GM23338 (cell line): ENCODE measurements around the gene TMEM45A. TPM values are rescaled to one million over a fixed set of nuclear protein-coding genes. Genes with fewer than 3 reads are reported as not detected.
"Not testable (repeated sequence)": the region's sequence is repeated elsewhere in the genome, so short reads cannot be mapped to it uniquely, and the experiment has no call there.

Source experiments
- ATAC-seq: fragments of 200-7000 bp; cut with Tn5 transposase; 3 replicates; pipeline ENCODE4 v1.9.1; 2020
- DNase-seq: peaks from one replicate; pipeline ENCODE4 v3.0.0-alpha.2; 2015; ENCODE audit warnings: low spot score
- H2AFZ ChIP-seq: fragments of 200-600 bp; sonication (generic); 2 replicates; pipeline ENCODE4 v1.8.0; 2016; ENCODE audit warnings: antibody characterized with exemption, mild to moderate bottlenecking, moderate library complexity
- H3F3A ChIP-seq: fragments of 200-600 bp; sonication (generic); replicated peaks from 2 replicates; pipeline ENCODE4 v1.8.0; 2017; ENCODE audit warnings: antibody characterized with exemption, mixed run types, low read depth
- H3K27ac ChIP-seq: fragments of 200-600 bp; sonication (generic); 2 replicates; pipeline ENCODE4 v1.6.1; 2016; ENCODE audit warnings: low read depth
- H3K27me3 ChIP-seq: fragments of 200-600 bp; sonication (generic); 2 replicates; pipeline ENCODE4 v1.8.0; 2016; ENCODE audit warnings: mild to moderate bottlenecking, mixed run types, moderate library complexity; ENCODE audit not compliant: insufficient read depth
- H3K36me3 ChIP-seq: fragments of 200-600 bp; sonication (generic); 2 replicates; pipeline ENCODE4 v1.8.0; 2016; ENCODE audit warnings: mild to moderate bottlenecking; ENCODE audit not compliant: insufficient read depth
- H3K4me1 ChIP-seq: fragments of 200-600 bp; sonication (generic); 2 replicates; pipeline ENCODE4 v1.8.0; 2016; ENCODE audit warnings: mild to moderate bottlenecking, moderate library complexity; ENCODE audit not compliant: insufficient read depth
- H3K4me2 ChIP-seq: fragments of 200-600 bp; sonication (generic); 2 replicates; pipeline ENCODE4 v1.7.1; 2017; ENCODE audit warnings: mixed run types
- H3K4me3 ChIP-seq: fragments of 200-600 bp; sonication (generic); 2 replicates; pipeline ENCODE4 v1.6.1; 2016; ENCODE audit warnings: mixed run types
- H3K79me2 ChIP-seq: fragments of 200-600 bp; sonication (generic); replicated peaks from 2 replicates; pipeline ENCODE4 v1.8.0; 2017; ENCODE audit warnings: mild to moderate bottlenecking; ENCODE audit not compliant: insufficient read depth
- H3K9me2 ChIP-seq: fragments of 200-600 bp; sonication (generic); 2 replicates; pipeline ENCODE4 v1.8.0; 2017; ENCODE audit not compliant: insufficient read depth
- H4K20me1 ChIP-seq: fragments of 200-600 bp; sonication (generic); replicated peaks from 2 replicates; pipeline ENCODE4 v1.8.0; 2017; ENCODE audit warnings: mild to moderate bottlenecking; ENCODE audit not compliant: insufficient read depth
- H3K27ac Mint-ChIP-seq: 2 replicates; pipeline ENCODE4 v1.8.0; 2020; ENCODE audit warnings: inconsistent platforms, mild to moderate bottlenecking, moderate library complexity, mixed read lengths
- H3K27me3 Mint-ChIP-seq: 3 replicates; pipeline ENCODE4 v1.8.0; 2022; ENCODE audit warnings: low read depth, mild to moderate bottlenecking, moderate library complexity, mixed read lengths, inconsistent platforms; ENCODE audit not compliant: insufficient read depth, poor library complexity
- H3K36me3 Mint-ChIP-seq: 3 replicates; pipeline ENCODE4 v1.8.0; 2021; ENCODE audit warnings: low read depth, mild to moderate bottlenecking, inconsistent platforms, moderate library complexity, mixed read lengths
- H3K4me1 Mint-ChIP-seq: 3 replicates; pipeline ENCODE4 v1.8.0; 2020; ENCODE audit warnings: mild to moderate bottlenecking, inconsistent platforms, mixed read lengths
- H3K4me3 Mint-ChIP-seq: 3 replicates; pipeline ENCODE4 v1.8.0; 2021; ENCODE audit warnings: moderate library complexity, mild to moderate bottlenecking, inconsistent platforms, mixed read lengths
- H3K9me3 Mint-ChIP-seq: 3 replicates; pipeline ENCODE4 v1.8.0; 2020; ENCODE audit warnings: moderate library complexity, mild to moderate bottlenecking, inconsistent platforms, mixed read lengths
- CREB1 ChIP-seq: fragments of 250-450 bp; sonication (Bioruptor Pico); IDR thresholded peaks from 2 replicates; pipeline ENCODE4 v1.5.0; 2020; ENCODE audit warnings: low read depth, mild to moderate bottlenecking, moderate library complexity
- CTCF ChIP-seq, 2 experiments: fragments of 200-600 bp in 1 of 2; sonication (generic) in 1 of 2; conservative IDR thresholded peaks; 2 replicates each; pipeline versions ENCODE4 v1.5.1 to v1.6.1; 2016 to 2017; ENCODE audit warnings: antibody characterized with exemption in 2 of 2, low read depth in 2 of 2, mild to moderate bottlenecking in 2 of 2, moderate library complexity in 1 of 2
- ZNF114 ChIP-seq: fragments of 250-450 bp; sonication (Bioruptor Pico); IDR thresholded peaks from 2 replicates; pipeline ENCODE4 v1.5.0; 2020; ENCODE audit warnings: mild to moderate bottlenecking, moderate library complexity
- ZNF331 ChIP-seq: fragments of 250-450 bp; sonication (Bioruptor Pico); IDR thresholded peaks from 2 replicates; pipeline ENCODE4 v1.5.0; 2020; ENCODE audit warnings: low read depth, mild to moderate bottlenecking, moderate library complexity
- polyA plus RNA-seq: library from polyadenylated mRNA; unstranded; fragments of >200 nt; fragmentation: Nextera tagmentation; extraction: Ambion mirVana; gene quantifications from 2 replicates; pipeline ENCODE4 v1.2.1, GENCODE V29; 2016
- total RNA-seq: library from RNA; depleted of rRNA; stranded (reverse); fragments of >200 nt; shearing (Covaris generic); gene quantifications from 2 replicates; pipeline ENCODE4 v1.2.3, GENCODE V29; 2014
- TF ChIP-seq, protein P1 (sequence below): fragments of 250-450 bp; sonication (Bioruptor Pico); IDR thresholded peaks from 2 replicates; pipeline ENCODE4 v1.5.0; 2020; ENCODE audit warnings: mild to moderate bottlenecking, moderate library complexity

The TMEM45A gene
- total and polyA plus RNA-seq, 2 experiments from 2014 or later, result 6.5 to 12.7 TPM

DNA sequence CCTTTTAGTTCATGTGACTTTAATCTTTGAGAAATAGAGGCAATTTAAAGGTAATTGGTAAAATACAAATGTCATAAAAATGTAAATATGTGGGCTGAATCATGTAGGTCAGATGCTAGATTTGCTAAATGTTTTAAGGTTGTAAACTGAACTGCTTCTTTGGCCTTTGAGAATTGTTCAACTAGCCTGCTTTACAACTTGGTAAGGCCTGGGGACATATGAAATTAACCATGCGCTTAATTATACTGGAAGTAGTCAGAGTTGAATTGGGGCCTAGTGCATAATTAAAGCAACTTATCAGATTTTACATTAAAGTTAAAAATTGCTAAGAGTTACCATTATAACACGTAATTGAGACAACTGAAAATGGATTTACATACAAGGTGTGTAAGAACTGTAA is 21.0 kb upstream of the TMEM45A start (continued):
- TF ChIP-seq, protein P1, sequence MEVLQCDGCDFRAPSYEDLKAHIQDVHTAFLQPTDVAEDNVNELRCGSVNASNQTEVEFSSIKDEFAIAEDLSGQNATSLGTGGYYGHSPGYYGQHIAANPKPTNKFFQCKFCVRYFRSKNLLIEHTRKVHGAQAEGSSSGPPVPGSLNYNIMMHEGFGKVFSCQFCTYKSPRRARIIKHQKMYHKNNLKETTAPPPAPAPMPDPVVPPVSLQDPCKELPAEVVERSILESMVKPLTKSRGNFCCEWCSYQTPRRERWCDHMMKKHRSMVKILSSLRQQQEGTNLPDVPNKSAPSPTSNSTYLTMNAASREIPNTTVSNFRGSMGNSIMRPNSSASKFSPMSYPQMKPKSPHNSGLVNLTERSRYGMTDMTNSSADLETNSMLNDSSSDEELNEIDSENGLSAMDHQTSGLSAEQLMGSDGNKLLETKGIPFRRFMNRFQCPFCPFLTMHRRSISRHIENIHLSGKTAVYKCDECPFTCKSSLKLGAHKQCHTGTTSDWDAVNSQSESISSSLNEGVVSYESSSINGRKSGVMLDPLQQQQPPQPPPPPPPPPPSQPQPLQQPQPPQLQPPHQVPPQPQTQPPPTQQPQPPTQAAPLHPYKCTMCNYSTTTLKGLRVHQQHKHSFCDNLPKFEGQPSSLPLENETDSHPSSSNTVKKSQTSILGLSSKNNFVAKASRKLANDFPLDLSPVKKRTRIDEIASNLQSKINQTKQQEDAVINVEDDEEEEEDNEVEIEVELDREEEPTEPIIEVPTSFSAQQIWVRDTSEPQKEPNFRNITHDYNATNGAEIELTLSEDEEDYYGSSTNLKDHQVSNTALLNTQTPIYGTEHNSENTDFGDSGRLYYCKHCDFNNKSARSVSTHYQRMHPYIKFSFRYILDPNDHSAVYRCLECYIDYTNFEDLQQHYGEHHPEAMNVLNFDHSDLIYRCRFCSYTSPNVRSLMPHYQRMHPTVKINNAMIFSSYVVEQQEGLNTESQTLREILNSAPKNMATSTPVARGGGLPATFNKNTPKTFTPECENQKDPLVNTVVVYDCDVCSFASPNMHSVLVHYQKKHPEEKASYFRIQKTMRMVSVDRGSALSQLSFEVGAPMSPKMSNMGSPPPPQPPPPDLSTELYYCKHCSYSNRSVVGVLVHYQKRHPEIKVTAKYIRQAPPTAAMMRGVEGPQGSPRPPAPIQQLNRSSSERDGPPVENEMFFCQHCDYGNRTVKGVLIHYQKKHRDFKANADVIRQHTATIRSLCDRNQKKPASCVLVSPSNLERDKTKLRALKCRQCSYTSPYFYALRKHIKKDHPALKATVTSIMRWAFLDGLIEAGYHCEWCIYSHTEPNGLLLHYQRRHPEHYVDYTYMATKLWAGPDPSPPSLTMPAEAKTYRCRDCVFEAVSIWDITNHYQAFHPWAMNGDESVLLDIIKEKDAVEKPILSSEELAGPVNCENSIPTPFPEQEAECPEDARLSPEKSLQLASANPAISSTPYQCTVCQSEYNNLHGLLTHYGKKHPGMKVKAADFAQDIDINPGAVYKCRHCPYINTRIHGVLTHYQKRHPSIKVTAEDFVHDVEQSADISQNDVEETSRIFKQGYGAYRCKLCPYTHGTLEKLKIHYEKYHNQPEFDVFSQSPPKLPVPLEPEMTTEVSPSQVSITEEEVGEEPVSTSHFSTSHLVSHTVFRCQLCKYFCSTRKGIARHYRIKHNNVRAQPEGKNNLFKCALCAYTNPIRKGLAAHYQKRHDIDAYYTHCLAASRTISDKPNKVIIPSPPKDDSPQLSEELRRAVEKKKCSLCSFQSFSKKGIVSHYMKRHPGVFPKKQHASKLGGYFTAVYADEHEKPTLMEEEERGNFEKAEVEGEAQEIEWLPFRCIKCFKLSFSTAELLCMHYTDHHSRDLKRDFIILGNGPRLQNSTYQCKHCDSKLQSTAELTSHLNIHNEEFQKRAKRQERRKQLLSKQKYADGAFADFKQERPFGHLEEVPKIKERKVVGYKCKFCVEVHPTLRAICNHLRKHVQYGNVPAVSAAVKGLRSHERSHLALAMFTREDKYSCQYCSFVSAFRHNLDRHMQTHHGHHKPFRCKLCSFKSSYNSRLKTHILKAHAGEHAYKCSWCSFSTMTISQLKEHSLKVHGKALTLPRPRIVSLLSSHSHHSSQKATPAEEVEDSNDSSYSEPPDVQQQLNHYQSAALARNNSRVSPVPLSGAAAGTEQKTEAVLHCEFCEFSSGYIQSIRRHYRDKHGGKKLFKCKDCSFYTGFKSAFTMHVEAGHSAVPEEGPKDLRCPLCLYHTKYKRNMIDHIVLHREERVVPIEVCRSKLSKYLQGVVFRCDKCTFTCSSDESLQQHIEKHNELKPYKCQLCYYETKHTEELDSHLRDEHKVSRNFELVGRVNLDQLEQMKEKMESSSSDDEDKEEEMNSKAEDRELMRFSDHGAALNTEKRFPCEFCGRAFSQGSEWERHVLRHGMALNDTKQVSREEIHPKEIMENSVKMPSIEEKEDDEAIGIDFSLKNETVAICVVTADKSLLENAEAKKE (CRISPR knock-in tag), result no peak
- TF ChIP-seq ZNF331 (no peak), CTCF (conservative IDR thresholded peaks at IDR 0.05; ENCODE audit: low read depth in 2 of 2) (no peak), ZNF114 (no peak), CREB1 (CRISPR knock-in tag) (no peak)

GRCh38 chr3:100477851-100478360 is 14.5 kb upstream of the TMEM45A start:
- not testable (repeated sequence) for H3K27ac ChIP-seq, H4K20me1 ChIP-seq, H3K4me3 Mint-ChIP-seq

DNA sequence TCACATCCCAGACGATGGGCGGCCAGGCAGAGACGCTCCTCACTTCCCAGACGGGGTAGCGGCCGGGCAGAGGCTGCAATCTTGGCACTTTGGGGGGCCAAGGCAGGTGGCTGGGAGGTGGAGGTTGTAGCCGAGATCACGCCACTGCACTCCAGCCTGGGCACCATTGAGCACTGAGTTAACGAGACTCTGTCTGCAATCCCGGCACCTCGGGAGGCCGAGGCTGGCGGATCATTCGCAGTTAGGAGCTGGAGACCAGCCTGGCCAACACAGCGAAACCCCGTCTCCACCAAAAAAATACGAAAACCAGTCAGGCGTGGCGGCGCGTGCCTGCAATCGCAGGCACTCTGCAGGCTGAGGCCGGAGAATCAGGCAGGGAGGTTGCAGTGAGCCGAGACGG is 13.9 kb upstream of the TMEM45A start:
- H3K9me2 ChIP-seq, H3K27ac Mint-ChIP-seq, H3K4me1 ChIP-seq, H3K27me3 ChIP-seq, H3K4me1 Mint-ChIP-seq, H3F3A ChIP-seq, H3K4me3 ChIP-seq, H3K27me3 Mint-ChIP-seq, H3K79me2 ChIP-seq, H2AFZ ChIP-seq, H3K36me3 ChIP-seq, H3K4me3 Mint-ChIP-seq, H4K20me1 ChIP-seq, H3K4me2 ChIP-seq, DNase-seq, ATAC-seq, H3K27ac ChIP-seq: not testable (repeated sequence)
- peaks cover 22% of the 10 kb centered on the region for H3K9me3 Mint-ChIP-seq
- peaks cover 14% of the 10 kb centered on the region for H3K36me3 Mint-ChIP-seq

More at GRCh38 chr3:100477851-100478360, 14.5 kb upstream of the TMEM45A start:
- not testable (repeated sequence) for H3K4me1 Mint-ChIP-seq, H3K27me3 Mint-ChIP-seq, H2AFZ ChIP-seq, H3F3A ChIP-seq, H3K27ac Mint-ChIP-seq, H3K4me1 ChIP-seq, H3K27me3 ChIP-seq, H3K4me2 ChIP-seq, ATAC-seq, H3K79me2 ChIP-seq, H3K36me3 ChIP-seq, DNase-seq, H3K4me3 ChIP-seq, H3K9me2 ChIP-seq
- H3K9me3 Mint-ChIP-seq, result peaks cover 22% of the 10 kb centered on the region
- peaks cover 14% of the 10 kb centered on the region for H3K36me3 Mint-ChIP-seq
